Vagina (tissue), 2 donors: ENCODE data around the gene KDM3B. TPM values are rescaled to one million over a fixed set of nuclear protein-coding genes. Genes with fewer than 3 reads are reported as not detected.

ENCODE experiments used
- DNase-seq, 2 donors: peaks; one replicate each; pipeline ENCODE4 v3.0.0-alpha.2; 2017; ENCODE audit errors: extremely low spot score in 2 of 2
- H3K27ac ChIP-seq: fragments of 200-600 bp; sonication (generic); one replicate; pipeline ENCODE4 v1.5.1; 2019
- H3K27me3 ChIP-seq: fragments of 200-600 bp; sonication (generic); one replicate; pipeline ENCODE4 v1.5.1; 2019
- H3K36me3 ChIP-seq, 2 donors: fragments of 200-600 bp; sonication (generic); one replicate each; pipeline ENCODE4 v1.5.1; 2017 to 2019
- H3K4me1 ChIP-seq: fragments of 200-600 bp; sonication (generic); one replicate; pipeline ENCODE4 v1.5.1; 2019
- H3K4me3 ChIP-seq, 2 donors: fragments of 200-600 bp; sonication (generic); 1 replicate in 1 of 2; 2 replicates in 1 of 2; pipeline ENCODE4 v1.5.1; 2016 to 2019
- H3K9me3 ChIP-seq: fragments of 200-600 bp; sonication (generic); one replicate; pipeline ENCODE4 v1.5.1; 2019
- CTCF ChIP-seq, 3 experiments: fragments of 450-650 bp in 2 of 3; fragments of 200-600 bp in 1 of 3; sonication (generic) in 1 of 3; IDR thresholded peaks; one replicate each; pipeline ENCODE4 v1.5.1; 2017 to 2019; ENCODE audit warnings: antibody characterized with exemption in 3 of 3, mild to moderate bottlenecking in 2 of 3, moderate library complexity in 2 of 3
- POLR2A ChIP-seq, 2 donors: fragments of 450-650 bp; IDR thresholded peaks; one replicate each; pipeline ENCODE4 v1.6.1; 2017; ENCODE audit warnings: antibody characterized with exemption in 2 of 2, mild to moderate bottlenecking in 2 of 2, moderate library complexity in 2 of 2
- POLR2AphosphoS5 ChIP-seq, 2 donors: sonication (generic); formaldehyde crosslinking; IDR thresholded peaks; one replicate each; pipeline ENCODE4 v1.9.0; 2017; ENCODE audit warnings: antibody characterized with exemption in 2 of 2, mild to moderate bottlenecking in 2 of 2, low read depth in 1 of 2; ENCODE audit not compliant: insufficient read depth in 1 of 2
- intact Hi-C: fragments of 100-400 bp; cut with DNase I; formaldehyde crosslinking; loops from one replicate; pipeline ENCODE4 v1.15.1; 2023
- total RNA-seq: library from RNA; depleted of rRNA; stranded (reverse); fragments of >200 nt; gene quantifications from one replicate; pipeline ENCODE4 v1.2.3, GENCODE V29; 2016

Gene KDM3B
- total RNA-seq, 1 donor from 2014 or later: 48.6 TPM

GRCh38 chr5:138425079-138425478 lies 72.6 kb downstream of the KDM3B start:
- Histone ChIP-seq H3K4me1 (no peaks in the 10 kb centered on the region), H3K27me3 (no peaks in the 10 kb centered on the region), H3K9me3 (no peaks in the 10 kb centered on the region), H3K27ac (no peak overlapping the region), H3K4me3 (no peak overlapping the region), H3K36me3 (peaks cover 0 to 92% of the 10 kb centered on the region in 2 donors)
- intact Hi-C loops: no loop called here
- TF ChIP-seq POLR2A (IDR thresholded peaks at IDR 0.05): no peak
- no peak for TF ChIP-seq CTCF (IDR thresholded peaks at IDR 0.05)
- no peak for TF ChIP-seq POLR2AphosphoS5 (IDR thresholded peaks at IDR 0.05; ENCODE audit: insufficient read depth in 1 of 2, low read depth in 1 of 2)
- no peak for DNase-seq

- Histone ChIP-seq H3K27ac (no peak overlapping the region), H3K36me3 (peaks cover 9 to 57% of the 10 kb centered on the region in 2 donors), H3K27me3 (no peaks in the 10 kb centered on the region), H3K4me1 (peaks cover 20% of the 10 kb centered on the region), H3K9me3 (no peaks in the 10 kb centered on the region), H3K4me3 (no peak overlapping the region)
- intact Hi-C loops: no loop called here
- no peak for TF ChIP-seq POLR2AphosphoS5 (IDR thresholded peaks at IDR 0.05; ENCODE audit: insufficient read depth in 1 of 2, low read depth in 1 of 2)
- TF ChIP-seq CTCF (IDR thresholded peaks at IDR 0.05): no peak
- TF ChIP-seq POLR2A (IDR thresholded peaks at IDR 0.05): no peak
- DNase-seq: no peak
Observed at GRCh38 chr5:138435943-138436342, 83.5 kb downstream of the KDM3B start.

DNA sequence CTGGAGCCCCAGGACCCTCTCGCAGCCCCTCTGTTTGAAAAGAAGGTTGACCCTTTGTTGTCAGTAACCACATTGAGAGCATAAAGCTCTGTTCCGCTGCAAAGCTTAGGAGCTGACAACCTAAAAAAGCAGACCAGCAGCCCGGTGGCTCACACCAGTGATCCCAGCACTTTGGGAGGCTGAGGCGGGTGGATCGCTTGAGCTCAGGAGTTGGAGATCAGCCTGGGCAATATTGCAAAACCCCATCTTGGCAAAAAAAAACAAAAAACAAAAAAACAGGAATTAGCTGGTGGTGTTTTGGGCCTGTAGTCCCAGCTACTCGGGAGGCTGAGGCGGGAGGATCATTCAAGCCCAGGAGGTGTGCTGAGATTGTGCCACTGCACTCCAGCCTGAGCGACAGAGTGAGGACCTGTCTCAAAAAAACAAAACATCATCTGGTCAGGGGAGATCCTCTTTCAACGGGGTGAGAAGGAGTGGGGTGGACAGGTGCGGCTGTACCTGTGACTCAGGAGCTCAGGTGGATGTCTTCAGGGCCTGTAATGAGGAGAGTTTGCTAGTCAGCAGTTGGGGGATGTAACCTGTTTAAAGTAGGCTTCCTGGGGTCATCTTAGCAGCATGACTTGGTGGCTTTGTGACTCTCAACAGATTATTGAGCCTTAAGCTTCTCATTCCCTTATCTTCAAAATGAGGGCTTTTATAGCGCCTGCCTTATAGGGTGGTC lies 85.7 kb downstream of the KDM3B start:
- peaks cover 6 to 35% of the 10 kb centered on the region in 2 donors for H3K36me3 ChIP-seq
- intact Hi-C loops: no loop called here
- no peak for TF ChIP-seq CTCF (IDR thresholded peaks at IDR 0.05)
- no peak for TF ChIP-seq POLR2AphosphoS5 (IDR thresholded peaks at IDR 0.05; ENCODE audit: insufficient read depth in 1 of 2, low read depth in 1 of 2)
- TF ChIP-seq POLR2A (IDR thresholded peaks at IDR 0.05): no peak
- peaks cover 20% of the 10 kb centered on the region for H3K4me1 ChIP-seq
- peak overlapping the region; percentile 39 to 56 for H3K4me3 ChIP-seq
- no peak for DNase-seq
- peak overlapping the region; percentile 25 for H3K27ac ChIP-seq
- H3K27me3 ChIP-seq: no peaks in the 10 kb centered on the region
- no peaks in the 10 kb centered on the region for H3K9me3 ChIP-seq

- no peak for DNase-seq
- H3K4me3 ChIP-seq: peak within 1 kb of the TSS; percentile 39 to 56
- intact Hi-C loops: no loop called here
- peak within 1 kb of the TSS; percentile 25 for H3K27ac ChIP-seq
- H3K4me1 ChIP-seq: peaks cover 20% of the 10 kb centered on the region
- no peaks in the 10 kb centered on the region for H3K9me3 ChIP-seq
- H3K27me3 ChIP-seq: no peaks in the 10 kb centered on the region
- H3K36me3 ChIP-seq: peaks cover 6 to 28% of the 10 kb centered on the region in 2 donors
- TF ChIP-seq POLR2A (IDR thresholded peaks at IDR 0.05): no peak
- TF ChIP-seq POLR2AphosphoS5 (IDR thresholded peaks at IDR 0.05; ENCODE audit: insufficient read depth in 1 of 2, low read depth in 1 of 2): no peak
- TF ChIP-seq CTCF (IDR thresholded peaks at IDR 0.05): no peak
Observed at GRCh38 chr5:138438724-138439476, 86.4 kb downstream of the KDM3B start, which contains the start of gene REEP2. TSS of gene REEP2 (plus strand) at chr5:138439057. CDS start at chr5:138439209, 152 bp downstream.
